PC-3 (cell line): ENCODE data around the gene CHI3L2.

ENCODE experiments used
- CTCF ChIP-seq: fragments of 300-600 bp; sonication (generic); conservative IDR thresholded peaks from 2 replicates; pipeline ENCODE4 v1.5.1; 2017; ENCODE audit warnings: antibody characterized with exemption, low read depth, mild to moderate bottlenecking, low read length
- EZH2 ChIP-seq: fragments of 300-600 bp; sonication (generic); IDR thresholded peaks from one replicate; pipeline ENCODE4 v1.6.1; 2017; ENCODE audit warnings: antibody characterized with exemption, mild to moderate bottlenecking, low read length; ENCODE audit not compliant: unreplicated experiment

- TF ChIP-seq CTCF (no peak), EZH2 (no peak)
These were observed 21.8 kb upstream of the CHI3L2 start for GRCh38 chr1:111205714-111206050.
